GM19240 (cell line): ENCODE data around the gene COBL.

ENCODE experiments used
- DNase-seq: peaks from one replicate; pipeline ENCODE4 v3.0.0; 2011; ENCODE audit warnings: low spot score; ENCODE audit not compliant: insufficient read length

Gene COBL

DNA sequence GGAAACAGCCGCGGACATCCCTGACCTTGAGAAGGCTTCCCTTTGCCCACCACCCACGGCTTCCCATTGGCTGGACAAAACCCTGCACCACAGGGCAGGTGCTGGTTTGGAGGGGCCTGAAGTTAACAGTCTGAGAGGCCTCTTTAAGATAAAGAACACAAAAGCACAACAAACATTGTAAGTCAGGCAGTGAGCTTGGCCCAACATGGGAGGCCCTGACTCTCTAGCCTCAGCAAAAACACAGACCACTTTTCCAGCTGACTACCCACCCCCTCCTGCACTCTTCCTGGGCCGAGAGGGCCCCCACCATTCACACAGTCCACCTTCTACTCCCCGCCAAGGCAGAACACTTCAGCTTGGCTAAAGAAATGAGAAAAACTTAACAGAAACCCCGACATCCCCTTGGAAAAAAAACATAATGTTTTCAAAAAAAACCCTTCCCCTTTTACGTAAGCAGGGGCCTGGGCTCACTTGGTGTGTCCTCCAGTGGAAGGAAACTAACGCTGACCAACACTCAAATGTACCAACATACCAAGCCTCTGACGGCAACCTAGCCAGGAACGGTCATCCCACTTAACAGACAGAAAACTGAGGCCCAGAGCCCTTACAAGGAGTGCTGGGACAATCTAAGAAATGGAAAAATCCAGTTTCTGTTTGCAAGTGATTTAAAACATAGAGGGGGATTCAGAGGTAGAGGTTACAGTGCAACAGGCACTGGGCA is 80.9 kb downstream of the COBL start:
- DNase-seq: no peak

DNA sequence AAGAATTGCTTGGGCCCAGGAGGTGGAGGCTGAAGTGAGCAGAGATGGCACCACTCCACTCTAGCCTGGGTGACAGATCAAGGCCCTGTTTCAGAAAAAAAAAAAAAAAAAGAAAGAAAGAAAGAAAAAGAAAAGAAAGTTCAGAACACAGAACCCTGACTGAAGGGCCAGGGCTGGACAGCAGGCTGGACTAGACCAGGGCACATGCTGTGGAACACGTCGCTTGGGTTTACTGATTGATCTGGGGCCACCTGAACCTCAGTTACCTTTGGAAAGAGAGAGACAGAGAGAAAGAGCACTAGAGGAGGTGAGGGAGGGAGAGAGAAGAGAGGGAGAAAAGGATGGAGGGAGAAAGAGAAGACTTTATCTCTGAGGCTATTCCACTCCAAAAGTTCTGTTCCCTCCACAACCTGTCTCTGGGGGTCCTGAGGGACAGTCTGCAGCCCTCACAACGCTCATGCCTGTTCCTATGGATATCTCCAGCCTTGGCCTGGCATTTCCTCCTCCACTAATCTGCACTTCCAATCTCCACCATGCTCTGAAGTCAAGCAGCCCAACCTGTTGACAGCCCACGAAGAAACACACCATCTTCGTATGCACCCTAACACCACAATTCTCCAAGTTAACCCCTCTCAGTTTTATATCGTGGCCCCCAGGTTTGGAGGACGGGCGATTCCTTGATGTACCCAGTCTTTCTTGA is 81.8 kb downstream of the COBL start:
- DNase-seq: no peak

DNA sequence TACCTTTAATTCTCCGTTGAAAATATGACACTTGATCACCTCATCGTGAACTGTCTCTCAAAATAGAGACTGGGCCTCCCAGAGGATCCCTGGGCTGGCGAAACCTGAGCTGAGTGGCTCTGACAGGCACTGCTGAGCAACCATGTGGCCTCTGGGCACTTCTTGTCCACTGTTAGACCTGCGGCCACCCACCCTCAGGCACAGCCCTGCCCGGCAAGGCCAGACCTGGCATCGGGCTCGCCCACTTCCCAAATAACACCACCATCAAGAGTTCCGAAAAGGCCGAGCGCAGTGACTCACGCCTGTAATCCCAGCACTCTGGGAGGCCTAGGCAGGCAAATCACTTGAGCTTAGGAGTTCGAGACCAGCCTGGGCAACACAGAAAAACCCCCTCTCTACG is 82.5 kb downstream of the COBL start:
- no peak for DNase-seq

DNA sequence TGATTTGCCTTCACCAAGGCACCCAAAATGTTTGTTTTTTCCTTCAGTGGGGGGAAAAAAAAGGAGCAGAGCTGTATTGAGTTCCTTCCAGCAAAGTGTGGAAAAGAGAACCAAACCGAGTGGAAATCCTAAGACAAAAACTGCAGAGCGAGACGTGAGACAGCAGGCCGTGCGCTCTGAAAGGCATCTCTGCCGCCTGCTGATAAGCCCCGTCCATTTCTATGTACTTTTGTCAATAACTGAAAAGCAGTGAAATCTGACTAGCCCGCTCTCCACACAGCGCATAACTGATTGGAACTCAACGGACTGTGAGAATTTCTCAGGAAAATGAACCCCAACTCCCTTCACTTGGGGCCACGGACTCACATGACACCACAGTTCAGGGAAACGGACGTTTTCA is 83.2 kb downstream of the COBL start:
- no peak for DNase-seq

DNA sequence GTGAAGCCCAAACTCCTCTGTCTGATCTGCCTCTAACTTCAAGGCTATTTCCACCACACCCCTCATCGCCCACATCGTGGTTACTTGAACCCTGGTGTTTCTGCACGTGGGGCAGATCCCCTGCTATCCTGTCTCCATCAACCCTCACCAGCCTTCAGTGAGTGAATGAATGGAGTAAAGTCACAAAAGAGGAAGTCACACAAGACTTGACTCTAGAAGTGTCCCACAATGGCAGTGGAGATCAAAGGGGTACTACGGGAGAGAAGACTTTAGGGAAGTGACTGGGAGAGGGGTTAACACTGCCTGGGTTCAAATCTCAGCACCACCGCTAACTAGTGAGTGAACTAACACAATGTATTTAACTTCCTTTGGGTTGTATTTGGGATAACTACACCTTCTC is 85.9 kb downstream of the COBL start:
- DNase-seq: no peak

DNA sequence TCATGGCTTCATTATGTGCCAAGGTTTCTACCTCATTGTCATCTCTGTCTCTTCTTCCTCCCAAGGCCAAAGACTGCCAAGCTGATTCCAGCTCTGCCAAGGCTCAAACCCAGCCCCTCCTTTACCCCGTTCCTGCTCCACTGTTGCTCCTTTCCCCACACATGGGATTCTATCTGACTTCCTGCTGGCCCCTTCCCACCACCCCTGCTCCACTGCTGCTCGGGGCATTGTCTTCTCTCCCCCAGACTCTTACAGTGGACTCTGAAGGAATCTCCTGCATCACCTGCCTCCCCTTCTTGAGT is 86.3 kb downstream of the COBL start:
- DNase-seq: no peak

DNA sequence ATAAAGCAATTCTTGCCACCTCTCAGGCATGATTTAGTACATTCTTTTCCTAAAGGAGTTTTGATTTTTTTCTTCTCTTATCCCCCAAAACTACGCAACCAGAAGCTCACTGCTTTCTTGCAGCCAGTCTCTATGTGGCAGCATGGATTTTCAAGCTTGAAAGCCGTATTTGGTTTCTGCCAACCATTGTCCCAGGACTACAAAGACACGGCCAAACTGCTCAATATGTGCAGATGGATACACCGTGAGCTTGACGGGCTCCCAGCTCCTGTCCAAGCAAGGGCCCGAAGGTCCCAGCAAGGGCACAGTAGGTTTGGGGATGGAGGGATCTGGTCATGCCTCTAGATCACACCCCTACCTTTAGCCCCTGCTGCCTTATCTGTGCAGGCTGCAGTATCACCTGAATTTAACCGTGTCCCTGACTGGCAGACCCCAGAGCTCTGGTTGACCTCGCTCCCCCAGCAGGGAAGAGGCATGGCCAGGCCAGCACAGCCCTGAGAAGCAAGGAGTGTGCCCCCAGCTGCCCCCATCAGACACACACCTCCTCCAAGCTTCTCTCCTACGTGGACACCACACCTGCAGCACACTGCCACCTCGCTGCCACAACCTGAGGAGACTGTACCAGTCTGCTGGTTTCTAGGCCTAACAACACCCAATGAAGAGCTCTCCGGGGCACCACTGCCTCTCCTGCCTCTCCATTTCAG is 86.8 kb downstream of the COBL start:
- DNase-seq: no peak

DNA sequence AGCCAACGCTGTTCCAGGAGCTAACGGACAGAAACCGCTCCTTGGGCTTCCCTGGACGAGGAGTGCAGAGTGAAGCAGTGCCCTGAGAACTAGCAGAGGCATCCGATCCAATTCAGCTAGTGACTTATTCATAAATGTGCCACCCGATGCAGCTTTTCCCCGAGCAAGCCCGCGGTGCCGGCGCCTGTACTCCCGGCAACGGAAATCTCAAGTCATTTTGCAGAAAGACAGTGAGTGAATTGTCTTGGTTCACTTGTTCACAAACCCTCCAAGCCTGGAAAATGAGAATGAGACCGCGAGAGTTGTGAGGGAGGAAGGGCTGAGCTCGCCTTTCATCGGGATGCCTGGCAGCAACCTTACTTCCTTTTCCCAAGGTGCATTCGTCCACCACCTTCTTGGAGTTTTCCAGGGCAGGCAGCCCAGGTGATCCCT is 87.5 kb downstream of the COBL start:
- no peak for DNase-seq

DNA sequence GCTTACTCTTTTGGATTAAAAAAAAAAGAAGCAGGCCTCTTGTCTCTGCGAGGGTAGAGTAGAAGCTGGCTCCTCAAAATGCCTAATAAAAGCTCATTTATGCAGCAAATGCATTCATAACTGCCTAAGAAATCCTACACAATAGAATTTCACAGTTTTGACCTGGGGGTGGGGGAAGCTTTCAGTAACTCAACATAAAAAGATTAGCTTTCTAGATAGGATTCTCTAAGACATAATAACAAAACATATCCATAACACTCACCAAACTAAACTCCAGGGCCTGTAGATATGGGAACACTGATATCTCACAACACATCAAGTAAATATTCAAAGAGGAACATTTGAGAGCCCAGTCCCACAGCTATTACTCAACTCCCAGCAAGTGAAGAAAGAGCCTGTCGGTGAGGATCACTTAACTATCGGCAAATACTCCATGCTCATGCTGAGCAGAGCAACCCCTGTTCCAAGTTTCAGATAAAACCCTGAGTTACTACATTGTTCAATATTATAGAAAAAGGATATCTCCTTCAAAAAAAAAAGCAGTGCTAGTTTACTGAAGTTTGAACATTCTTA is 88.1 kb downstream of the COBL start:
- no peak for DNase-seq

DNA sequence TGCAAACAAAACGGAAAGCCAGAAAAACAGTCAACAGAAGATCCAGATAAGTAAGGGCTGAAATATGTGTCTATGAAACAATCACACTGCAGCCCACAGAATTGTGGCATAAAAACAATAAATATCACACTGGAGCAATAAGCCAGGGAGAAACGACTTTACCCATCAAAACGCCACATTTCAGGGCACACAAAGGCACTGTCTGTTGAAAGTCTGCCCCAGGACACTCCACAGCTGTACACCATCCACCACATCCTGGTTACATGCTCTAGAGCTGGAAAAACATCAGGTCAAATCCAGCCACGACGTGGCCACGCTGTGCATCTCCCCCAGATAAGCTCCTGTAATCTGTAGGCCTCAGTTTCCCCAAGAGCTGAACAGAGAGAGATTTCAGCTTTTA is 88.7 kb downstream of the COBL start:
- no peak for DNase-seq

DNA sequence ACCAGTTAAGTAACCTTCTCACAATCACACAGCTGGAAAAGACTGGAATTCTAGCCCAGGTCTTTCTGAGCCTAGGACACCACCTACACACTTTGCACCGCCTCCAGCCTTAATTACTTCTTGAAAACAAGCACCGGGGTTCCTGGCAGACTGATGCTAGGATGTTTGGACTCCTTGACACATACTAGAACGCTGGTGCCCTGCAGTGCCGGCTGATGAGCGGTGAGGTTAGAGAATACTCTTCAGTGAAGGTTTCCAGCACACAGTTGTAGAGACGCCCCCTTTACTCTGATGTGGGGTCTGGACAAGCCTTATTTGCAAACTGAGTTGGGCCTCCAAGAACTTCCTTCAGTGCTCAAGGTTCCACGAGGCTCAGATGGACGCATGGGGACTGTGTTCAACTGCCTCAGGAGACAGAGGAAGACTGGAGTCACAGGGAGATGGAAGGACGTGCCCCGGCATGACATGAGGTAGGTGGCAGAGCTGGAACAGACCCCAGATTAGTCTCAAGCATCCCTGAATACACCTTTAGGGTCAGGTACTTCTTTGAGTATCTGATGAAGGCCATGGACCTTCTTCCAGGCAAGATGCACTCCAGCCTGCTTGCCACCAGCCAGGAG is 89.6 kb downstream of the COBL start:
- no peak for DNase-seq

DNA sequence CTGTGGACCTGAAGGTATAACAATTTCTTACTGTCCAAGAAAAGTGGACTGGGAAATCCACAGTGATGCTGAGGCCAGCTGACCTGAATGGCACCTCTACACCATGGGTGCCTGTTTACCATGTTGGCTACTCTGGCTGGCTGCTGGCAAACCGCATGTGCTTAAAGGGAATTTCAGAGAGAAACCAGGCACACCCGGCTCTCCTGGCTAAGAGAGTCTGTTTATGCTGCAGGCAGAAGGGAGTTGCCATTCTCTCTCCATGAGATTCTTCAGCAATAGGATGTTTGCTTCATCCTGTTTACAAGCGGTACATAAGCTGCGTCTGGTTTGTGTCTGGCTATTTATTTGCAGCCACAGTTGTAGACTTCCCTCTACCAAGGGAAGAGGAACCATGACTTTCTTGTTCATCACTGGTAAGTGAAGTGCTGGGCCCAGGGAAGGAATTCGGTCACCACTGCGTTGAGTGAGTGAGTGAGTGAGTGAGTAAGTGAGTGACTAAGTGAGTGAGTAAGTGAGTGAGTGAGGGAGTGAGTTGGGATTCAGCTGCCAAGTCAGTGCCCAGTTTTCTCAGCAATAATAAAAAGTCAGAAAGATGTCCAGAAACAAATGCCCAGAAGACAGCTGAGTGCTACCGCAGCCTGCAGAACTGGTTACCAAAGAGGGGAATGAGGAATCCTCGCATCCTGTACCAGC is 90.4 kb downstream of the COBL start:
- no peak for DNase-seq

DNA sequence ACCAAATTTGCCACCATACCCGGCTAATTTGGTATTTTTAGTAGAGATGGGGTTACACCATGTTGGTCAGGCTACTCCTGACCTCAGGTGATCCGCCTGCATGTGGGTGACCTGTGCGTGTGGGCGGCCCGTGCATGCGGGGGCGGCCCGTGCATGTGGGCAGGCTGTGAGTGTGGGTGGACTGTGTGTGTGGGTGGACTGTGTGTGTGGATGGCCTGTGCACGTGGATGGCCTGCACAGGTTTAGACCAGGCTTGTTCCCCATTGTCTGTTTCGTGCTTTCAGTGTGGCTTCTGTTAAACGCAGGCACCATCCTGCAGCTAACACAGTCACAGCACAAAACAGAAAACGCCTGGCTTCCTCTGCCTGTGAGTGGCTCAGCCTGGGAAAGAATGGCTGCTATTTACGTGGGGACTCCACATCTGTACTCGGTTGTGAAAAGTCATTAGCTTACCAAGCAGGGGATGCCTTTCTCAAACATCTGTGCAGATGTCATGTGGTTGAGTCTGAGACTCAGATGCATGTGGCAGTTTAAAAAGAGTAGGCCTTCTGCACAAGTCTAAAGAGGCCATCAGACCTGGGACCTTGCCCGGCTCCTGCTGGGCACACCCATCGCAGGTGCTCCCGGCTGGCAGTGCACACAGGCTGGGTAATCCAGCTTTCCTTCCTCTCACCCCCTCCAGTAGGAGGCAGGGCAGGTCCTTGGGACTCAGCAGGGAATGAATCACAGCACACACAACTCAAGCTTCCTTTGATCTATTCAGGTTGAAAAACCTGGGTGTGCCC is 91.6 kb downstream of the COBL start:
- no peak for DNase-seq

DNA sequence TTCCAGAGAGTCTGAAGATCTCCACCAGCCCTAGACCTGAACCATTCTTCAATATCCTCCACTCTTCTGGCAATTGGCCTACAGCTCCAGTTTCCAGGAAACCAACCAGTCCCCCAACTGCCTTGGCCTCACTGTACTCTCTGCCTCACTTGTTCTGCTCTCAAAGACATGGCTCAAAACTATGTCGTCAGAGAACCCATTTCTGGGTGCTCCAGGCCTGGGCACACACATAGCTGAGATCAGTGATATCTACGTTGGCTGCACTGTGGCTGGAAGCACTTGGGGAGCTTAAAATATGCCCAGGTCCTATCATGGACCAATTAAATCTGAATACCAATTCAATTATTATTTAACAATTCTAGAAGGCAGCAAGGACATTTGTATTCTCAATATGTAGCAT is 93.1 kb downstream of the COBL start:
- DNase-seq: no peak

DNA sequence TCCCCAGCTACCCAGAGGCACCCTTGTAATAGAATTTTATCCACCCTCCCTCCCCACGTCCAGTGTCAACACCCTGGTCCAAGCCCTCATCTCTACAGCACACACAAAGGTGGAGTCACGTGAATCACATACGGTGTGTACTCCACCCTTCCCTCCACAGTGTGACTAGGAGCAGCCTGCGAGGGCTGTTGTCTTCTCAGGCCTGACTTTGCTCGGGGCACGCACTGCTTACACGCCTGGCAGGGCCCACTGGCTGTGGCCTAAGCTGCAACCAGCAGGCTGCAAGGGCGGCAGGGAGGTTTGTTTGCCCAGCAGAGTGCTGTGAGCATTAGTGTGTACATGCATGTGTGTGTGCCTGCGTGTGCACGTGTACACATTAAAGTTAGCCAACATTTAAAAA is 93.7 kb downstream of the COBL start:
- no peak for DNase-seq

DNA sequence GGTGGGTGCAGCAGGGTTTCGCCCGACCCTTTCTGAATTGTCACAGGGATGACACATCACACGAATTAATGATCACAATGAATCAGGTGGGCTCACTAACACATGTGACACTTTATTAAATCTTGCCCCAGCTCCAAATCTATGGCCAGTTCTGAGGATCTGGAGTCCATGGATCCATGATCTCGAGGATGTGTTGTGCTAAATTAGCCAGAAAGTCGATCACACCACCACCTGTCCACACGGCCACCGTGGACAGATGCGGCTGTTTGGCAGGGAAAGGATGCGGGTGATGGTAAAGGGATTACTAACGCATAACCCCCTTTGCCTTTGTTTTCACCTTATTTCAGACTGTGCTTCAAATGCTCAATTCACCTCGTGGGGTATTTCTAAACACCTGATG is 96.4 kb downstream of the COBL start:
- no peak for DNase-seq

DNA sequence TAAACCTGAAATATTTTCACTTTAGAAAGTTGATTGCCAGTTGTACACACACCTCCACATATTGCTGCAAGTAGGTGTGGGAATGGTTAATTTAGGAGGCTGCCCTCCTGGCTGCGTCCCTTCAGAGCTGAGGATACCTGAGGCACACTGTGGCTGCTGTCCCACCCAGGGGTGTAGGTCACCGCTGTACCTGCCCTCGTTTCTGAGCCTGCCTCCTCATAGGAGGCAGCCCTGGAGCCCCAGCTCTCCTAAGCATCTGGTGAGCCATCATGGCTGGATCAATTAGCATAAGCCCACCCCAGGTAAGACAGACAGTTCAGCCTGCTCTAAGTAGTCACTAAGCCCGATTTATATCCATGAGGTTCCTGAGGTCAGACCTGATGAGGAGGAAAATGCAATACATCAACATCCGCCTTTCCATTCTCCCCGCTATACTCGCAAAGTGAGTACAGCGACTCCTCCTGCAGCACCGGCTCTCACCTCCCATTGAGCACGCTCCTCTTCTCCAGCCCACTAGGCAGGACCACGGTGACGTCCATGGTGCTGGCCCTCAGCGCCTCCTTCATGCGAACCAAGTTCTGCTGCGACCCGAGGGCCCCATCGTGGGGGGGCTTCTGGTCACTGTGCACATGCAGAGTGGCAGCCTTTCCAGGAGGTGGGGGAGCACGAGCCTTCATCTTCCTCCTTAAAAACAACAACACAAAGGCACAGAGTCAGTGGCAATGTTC is 97.2 kb downstream of the COBL start:
- no peak for DNase-seq

DNA sequence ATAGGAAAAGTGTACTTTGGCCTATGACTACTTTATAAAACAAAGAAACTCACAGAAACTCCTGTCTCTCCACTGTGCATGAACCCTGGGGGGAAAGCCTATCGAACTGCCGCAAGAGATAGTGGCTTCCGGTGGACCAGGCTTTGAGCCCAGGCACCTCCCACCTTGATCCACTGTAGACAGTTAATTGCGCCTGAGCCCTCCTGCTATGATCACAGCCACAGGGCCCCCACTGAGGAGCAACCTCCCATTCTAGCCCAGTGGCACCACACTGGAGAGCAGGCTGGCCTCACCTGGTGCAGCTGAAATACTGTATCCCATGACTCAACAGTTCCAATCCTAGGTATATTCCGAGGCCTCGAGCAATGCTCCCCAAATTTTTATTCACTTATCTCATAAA is 98.8 kb downstream of the COBL start:
- no peak for DNase-seq

DNA sequence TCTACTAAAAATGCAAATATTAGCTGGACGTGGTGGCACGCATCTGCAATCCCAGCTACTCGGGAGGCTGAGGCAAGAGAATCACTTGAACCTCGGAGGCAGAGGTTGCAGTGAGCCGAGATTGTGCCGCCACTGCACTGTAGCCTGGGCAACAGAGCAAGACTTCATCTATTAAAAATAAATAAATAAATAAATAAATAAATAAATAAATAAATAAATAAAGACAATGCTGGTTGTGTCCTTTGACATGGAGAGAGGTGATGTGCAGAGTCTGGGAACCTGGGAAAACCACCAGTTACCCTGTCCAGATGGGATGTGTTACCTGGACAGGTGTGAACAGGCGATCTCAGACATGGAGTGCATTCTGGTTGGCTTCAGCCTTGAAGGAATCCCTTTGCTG is 102.5 kb downstream of the COBL start:
- DNase-seq: no peak

DNA sequence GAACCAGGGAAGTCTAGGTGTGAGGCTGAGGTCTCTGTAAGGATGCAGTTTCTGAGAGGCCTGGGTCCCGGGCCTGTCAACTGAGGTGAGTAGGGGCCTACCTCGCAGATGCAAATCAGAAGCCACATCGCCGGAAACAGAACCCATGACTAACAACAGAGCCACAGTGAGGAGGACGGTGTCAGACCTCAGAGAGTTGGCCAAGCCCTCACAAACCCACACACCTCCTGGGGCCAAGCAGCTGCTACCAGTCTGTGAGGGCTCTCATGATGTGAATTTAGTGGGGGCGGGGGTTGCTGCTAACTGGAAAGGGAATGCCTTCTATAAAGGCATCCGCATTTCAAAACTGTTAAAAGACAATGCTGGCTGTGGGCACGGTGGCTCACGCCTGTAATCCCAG is 103.0 kb downstream of the COBL start:
- no peak for DNase-seq
